Right lung (tissue), 5 donors: ENCODE results near the gene CYLD. TPM values are rescaled to one million over a fixed set of nuclear protein-coding genes. Genes with fewer than 3 reads are reported as not detected.

Source experiments
- DNase-seq, 2 donors: peaks; one replicate each; pipeline ENCODE4 v3.0.0-alpha.2; 2013
- polyA plus RNA-seq, 5 donors: library from polyadenylated mRNA; unstranded; fragments of 120-200 nt; gene quantifications; one replicate each; pipeline versions ENCODE4 v1.2.1 to v1.2.3, GENCODE V29; 2013; ENCODE audit warnings: inconsistent platforms in 1 of 5, low replicate concordance in 1 of 5; ENCODE audit not compliant: insufficient read length in 5 of 5, insufficient read depth in 1 of 5

CYLD gene
- polyA plus RNA-seq, 5 donors, result 21.4 to 39.3 (median 28.9) TPM

DNA sequence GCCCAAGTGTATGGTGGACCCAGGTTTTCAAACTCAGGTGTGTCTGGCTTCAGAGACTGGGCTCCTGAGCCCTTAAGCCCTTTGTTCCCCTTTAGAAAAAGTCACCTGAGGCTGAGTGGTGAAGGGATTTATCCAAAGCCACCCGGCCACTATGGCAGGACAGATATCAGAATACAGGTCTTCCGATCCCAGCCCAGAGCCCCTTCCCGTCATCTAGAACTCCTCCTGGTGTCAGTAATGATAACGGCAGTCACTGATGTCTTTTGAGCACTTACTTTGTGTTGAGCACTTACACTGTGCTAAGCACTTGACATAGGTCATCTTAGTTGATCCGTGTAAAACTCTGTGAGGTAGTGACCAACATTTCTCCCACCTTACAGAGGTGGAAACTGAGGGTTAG lies 31.9 kb upstream of the CYLD start:
- DNase-seq, result no peak

DNA sequence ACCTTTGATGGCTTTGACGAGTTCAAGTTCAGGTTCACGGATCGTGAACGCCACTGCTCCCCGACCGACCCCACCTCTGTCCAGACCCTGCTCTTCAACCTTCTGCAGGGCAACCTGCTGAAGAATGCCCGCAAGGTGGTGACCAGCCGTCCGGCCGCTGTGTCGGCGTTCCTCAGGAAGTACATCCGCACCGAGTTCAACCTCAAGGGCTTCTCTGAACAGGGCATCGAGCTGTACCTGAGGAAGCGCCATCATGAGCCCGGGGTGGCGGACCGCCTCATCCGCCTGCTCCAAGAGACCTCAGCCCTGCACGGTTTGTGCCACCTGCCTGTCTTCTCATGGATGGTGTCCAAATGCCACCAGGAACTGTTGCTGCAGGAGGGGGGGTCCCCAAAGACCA lies 30.8 kb upstream of the CYLD start:
- no peak for DNase-seq

DNA sequence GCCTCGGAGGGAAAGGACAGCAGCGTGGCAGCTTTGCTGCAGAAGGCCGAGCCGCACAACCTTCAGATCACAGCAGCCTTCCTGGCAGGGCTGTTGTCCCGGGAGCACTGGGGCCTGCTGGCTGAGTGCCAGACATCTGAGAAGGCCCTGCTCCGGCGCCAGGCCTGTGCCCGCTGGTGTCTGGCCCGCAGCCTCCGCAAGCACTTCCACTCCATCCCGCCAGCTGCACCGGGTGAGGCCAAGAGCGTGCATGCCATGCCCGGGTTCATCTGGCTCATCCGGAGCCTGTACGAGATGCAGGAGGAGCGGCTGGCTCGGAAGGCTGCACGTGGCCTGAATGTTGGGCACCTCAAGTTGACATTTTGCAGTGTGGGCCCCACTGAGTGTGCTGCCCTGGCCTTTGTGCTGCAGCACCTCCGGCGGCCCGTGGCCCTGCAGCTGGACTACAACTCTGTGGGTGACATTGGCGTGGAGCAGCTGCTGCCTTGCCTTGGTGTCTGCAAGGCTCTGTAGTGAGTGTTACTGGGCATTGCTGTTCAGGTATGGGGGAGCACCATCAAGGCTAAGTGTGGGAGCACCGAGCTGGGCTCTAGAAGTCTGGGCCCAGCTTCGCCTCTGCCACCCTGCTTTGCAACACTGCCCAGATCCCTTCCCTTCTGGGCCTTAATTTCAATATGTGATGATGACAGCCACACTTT lies 29.9 kb upstream of the CYLD start:
- DNase-seq, result no peak

DNA sequence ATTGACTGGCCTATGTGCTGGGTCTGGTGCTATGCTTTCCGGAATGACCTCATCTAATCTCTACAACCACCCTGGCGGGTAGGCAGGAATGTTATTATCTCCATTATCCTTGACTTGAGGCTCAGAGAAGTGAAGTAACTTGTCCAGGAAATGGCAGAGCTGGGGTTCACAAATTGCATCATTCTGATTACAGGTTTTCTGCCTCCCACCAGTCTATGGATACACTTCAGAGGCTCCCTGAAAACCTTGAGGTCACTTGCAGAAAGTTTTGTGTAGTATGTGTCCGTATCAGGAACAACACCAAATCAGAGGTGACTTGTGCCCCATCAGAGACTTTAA lies 29.4 kb upstream of the CYLD start:
- DNase-seq, result no peak

DNA sequence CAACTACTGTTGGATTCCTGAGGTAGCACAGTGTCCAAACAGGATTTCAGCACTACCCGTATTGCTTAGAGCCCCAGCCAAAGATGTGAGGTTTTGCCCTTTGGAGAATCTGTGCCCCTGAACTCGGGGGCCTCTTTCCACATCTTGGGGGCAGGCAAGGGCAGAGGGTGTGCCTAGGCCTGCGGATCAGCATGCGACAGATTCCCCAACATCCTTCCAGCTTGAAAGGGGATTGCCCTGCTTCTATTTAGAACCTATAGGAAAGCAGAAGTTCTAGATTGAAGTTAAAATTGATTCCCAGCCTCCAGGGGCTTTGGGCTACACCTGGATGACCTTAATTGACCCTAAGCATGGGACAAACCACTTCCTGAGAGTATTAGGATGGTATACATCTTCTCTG lies 28.9 kb upstream of the CYLD start:
- DNase-seq, result no peak

DNA sequence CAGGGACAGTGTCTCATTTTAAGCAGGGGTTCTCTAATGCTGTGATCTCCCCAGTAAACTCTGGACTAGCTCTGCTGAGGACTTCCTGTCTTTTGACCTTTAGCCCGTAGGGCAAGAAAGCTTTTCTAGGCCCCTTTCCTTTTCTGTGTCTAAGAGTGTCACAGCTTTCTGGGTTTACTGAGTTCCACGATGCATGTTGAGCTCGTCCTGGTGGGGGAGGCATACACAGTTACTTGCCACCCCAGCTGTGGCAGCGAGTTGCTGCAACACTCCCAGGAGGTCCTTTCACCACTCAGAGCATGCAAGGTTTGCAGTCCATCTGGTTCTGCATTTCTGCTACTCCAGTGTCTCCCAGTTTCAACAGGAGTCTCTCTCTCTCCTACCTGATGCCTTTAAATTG lies 24.8 kb upstream of the CYLD start:
- no peak for DNase-seq

DNA sequence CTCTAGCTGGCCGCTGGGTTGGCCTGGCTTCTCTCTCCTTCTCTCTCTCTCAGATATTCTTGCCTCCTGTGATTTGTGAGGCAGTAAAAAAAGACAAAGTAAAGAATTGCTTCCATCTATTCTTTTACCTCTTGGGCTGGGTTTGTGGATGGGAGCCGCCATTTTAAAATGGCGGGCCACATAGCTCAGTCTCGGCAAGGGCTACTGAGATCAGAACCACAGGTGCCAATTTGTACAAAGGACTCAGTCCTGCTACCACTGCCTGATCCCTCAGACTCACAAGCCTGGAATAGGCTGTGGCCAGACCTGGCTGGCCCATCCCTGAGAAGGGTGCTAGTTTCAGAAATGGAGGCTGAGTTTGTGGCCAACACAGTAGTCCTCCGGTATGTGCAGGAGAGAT lies 24.4 kb upstream of the CYLD start:
- no peak for DNase-seq

DNA sequence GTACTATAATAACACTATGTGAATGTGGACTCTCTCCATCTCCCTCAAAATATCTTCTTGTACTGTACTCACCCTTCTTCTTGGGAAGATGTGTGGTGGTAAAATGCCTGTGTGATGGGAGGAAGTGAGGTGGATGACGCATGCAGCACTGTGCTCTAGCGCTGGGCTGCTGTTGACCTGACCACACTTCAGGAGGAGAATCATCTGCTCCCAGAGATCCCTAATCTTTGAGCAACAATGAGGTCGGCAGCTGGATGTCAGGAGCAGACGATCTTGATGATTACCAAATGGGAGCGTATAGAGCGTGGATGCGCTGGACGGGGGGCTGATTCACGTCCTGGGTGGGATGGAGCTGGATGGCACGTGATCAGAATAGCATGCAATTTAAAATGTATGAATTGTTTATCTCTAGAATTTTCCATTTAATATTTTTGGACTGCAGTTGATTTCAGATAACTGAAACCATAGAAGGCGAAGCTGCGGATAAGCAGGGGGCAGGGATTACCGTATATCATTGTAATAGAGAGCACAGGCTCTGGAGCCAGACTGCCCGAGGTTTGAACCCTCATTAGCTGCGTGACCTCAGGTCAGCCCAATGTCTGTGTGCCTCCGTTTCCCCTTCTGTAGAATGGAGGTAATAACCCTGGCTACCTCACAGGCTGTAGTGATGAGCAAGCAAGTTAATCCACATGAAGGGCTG lies 23.7 kb upstream of the CYLD start:
- DNase-seq, result no peak

DNA sequence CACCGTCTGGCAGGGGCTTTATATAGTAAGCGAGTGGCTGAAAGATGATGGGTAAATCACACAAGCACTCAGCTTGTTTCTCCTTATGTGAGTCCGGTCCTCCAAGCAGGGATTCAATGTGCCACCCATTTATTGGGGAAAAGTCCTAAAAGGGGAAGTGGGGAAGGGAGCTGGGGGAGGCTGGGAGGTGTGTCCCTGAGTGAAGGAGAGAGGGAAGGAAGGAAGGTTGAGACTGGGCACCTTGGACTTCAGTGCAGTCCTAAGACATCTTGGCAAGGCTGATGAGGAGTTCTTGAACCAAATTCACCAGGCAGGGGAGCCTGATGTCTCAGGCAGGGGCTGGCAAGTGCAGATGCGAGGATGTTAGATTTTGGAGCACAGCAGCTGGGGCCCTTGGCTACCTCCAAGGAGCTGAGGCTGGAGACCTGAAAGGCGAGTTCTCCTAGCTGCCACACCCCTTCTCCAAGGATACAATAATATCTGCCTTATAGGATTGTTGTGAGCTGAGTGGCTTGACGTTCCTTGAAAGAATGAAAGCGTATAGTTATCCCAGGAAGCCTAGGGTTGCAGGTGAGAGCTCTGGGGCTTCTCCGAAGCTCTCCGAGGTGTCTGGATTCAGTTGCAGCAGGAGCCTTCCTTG lies 23.0 kb upstream of the CYLD start:
- DNase-seq, result no peak

DNA sequence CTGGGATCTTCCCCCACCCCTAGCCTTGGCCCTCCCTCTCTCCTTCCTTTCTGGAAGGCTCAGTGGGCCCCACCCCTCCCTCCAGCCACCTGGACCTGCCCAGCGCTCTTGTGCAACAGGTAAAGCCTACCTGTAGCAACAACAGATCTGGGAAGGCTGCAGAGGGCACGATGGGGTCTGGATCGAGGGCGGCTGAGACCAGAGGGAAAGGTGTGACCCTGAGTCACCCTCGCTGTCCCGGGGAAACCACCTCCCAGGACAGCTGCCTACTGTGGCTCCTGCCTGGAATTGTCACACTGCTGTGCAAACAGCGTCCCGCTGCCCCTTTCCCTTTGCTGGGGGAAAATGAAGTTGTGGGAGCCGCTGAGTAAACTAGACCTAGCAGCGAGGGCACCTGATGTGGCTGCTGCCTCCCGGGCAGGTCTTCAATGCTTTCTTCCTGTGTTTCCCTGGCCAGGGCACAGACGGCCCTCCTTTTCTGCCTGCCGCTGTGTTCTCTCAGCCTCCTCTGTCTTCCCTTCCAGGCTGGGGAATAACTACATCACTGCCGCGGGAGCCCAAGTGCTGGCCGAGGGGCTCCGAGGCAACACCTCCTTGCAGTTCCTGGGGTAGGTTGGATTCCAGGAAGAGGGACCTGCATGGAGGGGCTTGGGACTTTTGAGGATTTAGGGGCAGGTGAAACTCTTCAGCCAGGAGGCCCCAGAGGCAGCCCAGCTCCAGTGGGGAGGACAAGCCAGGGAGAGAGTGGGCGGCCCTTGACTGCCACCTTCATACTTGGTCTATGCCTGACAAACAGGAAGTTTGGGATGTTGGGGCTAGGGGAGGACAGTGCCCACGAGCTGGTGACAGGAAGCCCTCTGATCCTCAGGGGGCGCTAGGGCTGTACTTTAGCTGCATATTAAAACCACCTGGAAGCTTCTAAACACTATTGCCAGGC lies 22.2 kb upstream of the CYLD start:
- no peak for DNase-seq

DNA sequence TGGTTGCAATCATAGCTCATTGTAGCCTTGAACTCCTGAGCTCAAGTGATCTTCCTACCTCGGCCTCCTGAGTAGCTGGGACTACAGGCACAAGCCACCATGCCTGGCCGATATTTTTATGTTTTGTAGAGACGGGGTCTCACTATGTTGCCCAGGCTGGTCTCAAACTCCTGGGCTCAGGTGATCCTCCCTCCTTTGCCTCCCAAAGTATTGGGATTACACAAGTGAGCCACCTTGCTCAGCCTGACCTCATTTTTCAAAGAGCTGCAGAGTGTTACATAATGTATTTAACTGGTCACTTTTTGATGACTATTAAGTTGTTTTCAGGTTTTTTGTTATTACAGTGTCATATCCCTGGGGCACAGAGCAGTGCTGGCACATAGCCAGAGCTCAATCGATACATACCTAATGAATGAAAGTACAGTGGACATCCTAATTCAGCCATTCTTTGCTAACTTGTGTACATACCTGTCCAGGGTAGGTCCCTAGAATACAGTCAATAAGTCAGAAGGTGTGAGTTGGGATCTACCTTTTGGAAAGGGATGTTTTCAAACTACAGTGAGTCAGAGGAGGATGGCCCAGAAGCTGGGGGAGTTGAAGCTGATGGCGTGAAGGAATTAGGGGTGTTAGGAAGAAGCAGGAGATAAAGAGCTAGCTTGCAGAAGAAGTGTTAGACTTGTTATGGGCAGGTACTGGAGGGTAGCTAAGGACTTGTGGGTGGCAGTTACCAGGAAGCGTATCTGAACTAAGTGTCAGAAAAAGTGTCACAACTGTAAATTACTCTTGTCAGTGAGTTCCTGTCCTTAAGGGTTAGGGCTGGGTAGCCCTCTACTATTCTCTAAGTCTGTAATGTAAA lies 20.1 kb upstream of the CYLD start:
- DNase-seq, result no peak

DNA sequence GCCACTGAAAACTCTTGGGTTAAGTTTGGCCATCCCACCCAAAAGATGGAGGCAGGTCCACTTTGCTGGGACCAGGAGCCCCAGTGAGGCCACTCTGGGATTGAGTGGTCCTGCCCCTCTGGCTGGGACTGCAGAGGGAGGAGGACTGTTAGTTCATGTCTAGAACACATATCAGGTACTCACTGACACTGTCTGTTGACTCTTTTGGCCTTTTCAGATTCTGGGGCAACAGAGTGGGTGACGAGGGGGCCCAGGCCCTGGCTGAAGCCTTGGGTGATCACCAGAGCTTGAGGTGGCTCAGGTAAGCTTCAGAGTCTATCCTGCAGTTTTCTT lies 19.5 kb upstream of the CYLD start:
- DNase-seq, result no peak

DNA sequence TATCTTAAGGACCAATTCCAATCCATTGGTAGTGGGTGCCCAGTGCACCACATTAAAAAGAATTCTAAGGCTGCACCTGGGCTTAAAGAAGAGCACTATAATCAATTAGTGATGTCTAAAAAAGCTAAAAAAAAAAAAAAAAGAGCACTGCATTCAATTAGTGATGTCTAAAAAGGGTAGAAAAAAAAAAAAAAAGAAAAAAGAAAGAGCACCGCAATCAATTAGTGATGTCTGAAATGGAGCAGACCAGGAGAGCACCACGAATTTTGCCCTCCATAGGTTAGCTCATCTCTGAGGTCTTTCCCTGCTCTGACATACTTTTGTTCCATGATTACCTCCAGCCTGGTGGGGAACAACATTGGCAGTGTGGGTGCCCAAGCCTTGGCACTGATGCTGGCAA lies 18.9 kb upstream of the CYLD start:
- DNase-seq, result no peak

DNA sequence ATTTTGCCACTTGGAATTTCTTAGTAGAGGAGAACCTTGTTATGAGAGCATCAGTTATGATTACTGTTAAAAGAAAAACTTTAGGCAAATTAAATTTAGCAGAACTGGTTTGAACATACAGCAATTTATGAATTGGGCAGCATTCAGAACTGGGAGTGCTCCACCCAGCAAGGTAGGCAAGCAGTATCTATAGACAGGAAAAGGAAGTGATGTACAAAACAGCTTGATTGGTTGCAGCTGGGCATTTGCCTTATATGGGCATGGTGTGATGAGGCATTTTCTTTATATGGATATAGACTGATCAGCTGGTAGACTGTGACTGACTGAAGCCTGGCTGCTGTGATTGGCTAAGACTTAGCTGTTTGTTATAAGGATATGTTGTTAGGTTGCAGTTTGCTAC lies 17.6 kb upstream of the CYLD start:
- no peak for DNase-seq

DNA sequence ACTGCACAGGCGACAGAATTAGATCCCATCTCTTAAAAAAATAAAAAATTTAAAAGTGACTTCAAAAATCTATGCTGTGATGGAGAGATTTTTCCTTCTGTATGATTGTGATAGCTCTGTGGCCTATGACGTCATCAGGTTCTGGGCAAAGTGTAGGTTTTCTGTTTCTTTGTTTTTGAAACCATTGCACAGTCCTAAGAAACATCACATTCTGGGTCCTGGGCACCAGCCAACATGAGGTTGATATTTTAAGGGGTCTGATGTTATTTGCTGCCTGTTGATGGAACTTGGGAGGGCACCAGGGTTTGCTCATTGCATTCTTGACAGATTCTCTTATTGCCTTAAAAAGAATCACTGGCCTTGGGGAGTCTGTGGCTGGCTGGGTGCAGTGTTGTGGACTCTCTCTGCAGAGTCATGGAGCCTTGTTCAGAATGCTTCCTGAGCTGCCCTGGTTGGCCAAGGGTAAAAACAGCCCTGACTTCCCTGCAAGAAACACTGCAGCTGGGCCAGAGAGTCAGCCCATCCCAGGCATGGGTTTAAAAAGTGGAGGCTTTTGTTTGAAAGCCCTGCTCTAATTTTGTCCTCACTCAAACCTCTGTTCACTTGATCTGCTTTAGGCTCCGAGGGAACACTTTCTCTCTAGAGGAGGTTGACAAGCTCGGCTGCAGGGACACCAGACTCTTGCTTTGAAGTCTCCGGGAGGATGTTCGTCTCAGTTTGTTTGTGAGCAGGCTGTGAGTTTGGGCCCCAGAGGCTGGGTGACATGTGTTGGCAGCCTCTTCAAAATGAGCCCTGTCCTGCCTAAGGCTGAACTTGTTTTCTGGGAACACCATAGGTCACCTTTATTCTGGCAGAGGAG lies 10.5 kb upstream of the CYLD start:
- DNase-seq, result no peak

DNA sequence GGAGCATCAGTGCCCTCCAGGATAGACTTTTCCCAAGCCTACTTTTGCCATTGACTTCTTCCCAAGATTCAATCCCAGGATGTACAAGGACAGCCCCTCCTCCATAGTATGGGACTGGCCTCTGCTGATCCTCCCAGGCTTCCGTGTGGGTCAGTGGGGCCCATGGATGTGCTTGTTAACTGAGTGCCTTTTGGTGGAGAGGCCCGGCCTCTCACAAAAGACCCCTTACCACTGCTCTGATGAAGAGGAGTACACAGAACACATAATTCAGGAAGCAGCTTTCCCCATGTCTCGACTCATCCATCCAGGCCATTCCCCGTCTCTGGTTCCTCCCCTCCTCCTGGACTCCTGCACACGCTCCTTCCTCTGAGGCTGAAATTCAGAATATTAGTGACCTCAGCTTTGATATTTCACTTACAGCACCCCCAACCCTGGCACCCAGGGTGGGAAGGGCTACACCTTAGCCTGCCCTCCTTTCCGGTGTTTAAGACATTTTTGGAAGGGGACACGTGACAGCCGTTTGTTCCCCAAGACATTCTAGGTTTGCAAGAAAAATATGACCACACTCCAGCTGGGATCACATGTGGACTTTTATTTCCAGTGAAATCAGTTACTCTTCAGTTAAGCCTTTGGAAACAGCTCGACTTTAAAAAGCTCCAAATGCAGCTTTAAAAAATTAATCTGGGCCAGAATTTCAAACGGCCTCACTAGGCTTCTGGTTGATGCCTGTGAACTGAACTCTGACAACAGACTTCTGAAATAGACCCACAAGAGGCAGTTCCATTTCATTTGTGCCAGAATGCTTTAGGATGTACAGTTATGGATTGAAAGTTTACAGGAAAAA lies 9.7 kb upstream of the CYLD start:
- DNase-seq, result no peak

DNA sequence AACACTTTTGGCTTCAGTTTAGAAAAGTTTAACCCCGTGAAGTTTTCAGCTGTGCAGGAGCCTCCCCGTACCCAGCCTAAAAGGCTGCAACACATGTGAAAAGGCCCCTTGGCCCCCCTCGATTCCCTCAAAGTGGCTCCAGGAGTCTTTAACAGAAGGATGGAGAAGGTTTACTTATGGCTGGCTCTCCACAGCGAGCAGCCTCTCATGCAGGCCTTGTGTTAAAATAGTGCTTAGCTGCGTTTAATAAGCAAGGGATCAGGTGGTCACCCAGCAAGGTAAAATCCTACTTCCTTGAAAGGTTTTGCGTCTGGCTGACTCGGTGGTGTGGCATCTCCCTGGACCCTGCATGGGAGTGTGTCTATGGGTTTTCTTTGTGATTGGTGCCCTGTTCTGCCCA lies 8.4 kb upstream of the CYLD start:
- DNase-seq, result no peak

DNA sequence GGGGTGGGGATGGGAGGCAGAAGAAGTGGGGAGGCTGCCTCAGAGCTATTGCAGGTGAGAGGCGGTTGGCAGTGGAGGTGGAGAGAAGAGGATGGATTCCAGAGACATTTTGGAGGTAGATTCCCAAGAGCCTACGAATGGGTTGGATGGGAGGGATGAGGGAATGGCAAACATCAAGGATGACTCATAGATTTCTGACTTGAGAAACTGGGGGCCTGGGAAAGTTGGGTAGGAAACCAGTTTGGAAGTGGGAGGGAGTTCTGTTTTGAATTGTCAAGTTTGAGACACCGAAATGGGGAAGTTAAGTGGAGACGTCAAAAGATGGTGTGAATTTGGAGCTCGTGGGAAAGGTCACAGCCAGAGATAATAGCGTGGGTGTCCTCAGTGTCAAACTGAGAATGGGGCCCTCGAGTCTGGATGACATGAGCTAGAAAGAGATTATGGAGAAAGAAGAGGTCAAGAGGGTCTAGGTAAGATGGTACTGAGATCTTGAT lies 6.2 kb upstream of the CYLD start:
- DNase-seq, result no peak

DNA sequence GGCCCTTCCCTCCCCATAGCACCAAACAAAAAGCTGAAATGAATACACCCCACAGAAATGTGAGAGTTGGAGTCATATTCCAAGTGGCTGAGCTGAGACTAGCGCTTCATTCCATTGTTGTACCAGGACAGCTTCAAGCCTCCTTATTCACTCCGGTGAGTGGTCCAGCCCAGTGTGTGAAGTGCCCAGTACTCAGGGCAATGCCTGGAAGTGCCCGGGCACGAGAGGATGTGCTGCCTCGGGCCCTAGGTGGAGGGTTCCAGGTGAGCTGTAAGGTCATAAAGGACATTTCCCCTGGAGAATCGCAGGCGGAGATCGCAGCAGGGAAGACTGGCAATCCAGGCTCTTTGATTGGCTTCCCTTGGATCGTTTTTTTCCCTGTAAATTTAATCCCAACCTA lies 5.4 kb upstream of the CYLD start:
- DNase-seq, result no peak
